ENCODE data around the gene IL1R2. TPM values are rescaled to one million over a fixed set of nuclear protein-coding genes. Genes with fewer than 3 reads are reported as not detected.

IL1R2 gene
- total and polyA plus RNA-seq, 9 of the 15 experiments (the other 6 are each of a cell fraction or from before 2014, with no cell fraction given), result 0.13 TPM; not detected in 8

GRCh38 chr2:102065675-102066252, 74.0 kb downstream of the IL1R2 start (continued):
- TF ChIP-seq KDM5B (IDR thresholded peaks at IDR 0.05; ENCODE audit: insufficient replicate concordance, low read depth, low read length) (peak; percentile 7), TEAD4 (IDR thresholded peaks at IDR 0.05; ENCODE audit: low read length) (peak; percentile 40; the same call in 1 of the 2 replicates), TEAD4 (CRISPR knock-in tag; IDR thresholded peaks at IDR 0.05; ENCODE audit: borderline replicate concordance) (no peak), GTF2B (IDR thresholded peaks at IDR 0.05; ENCODE audit: extremely low read depth, insufficient read length) (no peak), ELF1 (tag; IDR thresholded peaks at IDR 0.05) (no peak), ZNF778 (CRISPR knock-in tag; IDR thresholded peaks at IDR 0.05) (no peak), PCBP2 (IDR thresholded peaks at IDR 0.05; ENCODE audit: low read depth, low read length, poor library complexity, severe bottlenecking) (no peak), TCF3 (CRISPR knock-in tag; IDR thresholded peaks at IDR 0.05) (0 out of 2 replicates have a peak, but pooled peaks have one; percentile 17), XRCC3 (IDR thresholded peaks at IDR 0.05) (no peak), ERF (CRISPR knock-in tag; IDR thresholded peaks at IDR 0.05) (no peak), ZBTB2 (IDR thresholded peaks at IDR 0.05) (peak; percentile 58; the same call in 1 of the 2 replicates), ZNF23 (CRISPR knock-in tag; IDR thresholded peaks at IDR 0.05) (no peak), OTX1 (CRISPR knock-in tag; IDR thresholded peaks at IDR 0.05) (no peak), ZNF586 (CRISPR knock-in tag; conservative IDR thresholded peaks at IDR 0.05) (no peak), ARID3B (CRISPR knock-in tag; IDR thresholded peaks at IDR 0.05; ENCODE audit: borderline replicate concordance) (no peak), XRCC5 (IDR thresholded peaks at IDR 0.05; ENCODE audit: low read depth, low read length) (no peak), DACH1 (IDR thresholded peaks at IDR 0.05; ENCODE audit: partially characterized antibody) (peak; percentile 60), PTRF (tag; IDR thresholded peaks at IDR 0.05) (peak; percentile 10; the same call in 1 of the 2 replicates), NFATC3 (IDR thresholded peaks at IDR 0.05) (no peak), JUNB (CRISPR knock-in tag; conservative IDR thresholded peaks at IDR 0.05) (0 out of 2 replicates have a peak, but pooled peaks have one; percentile 21), HDAC8 (tag; IDR thresholded peaks at IDR 0.05) (no peak), SLC30A9 (CRISPR knock-in tag; IDR thresholded peaks at IDR 0.05) (no peak), CHD2 (IDR thresholded peaks at IDR 0.05; ENCODE audit: low read depth, low read length) (no peak), ZBTB8A (IDR thresholded peaks at IDR 0.05; ENCODE audit: partially characterized antibody) (no peak), TCF15 (CRISPR knock-in tag; IDR thresholded peaks at IDR 0.05) (no peak)

Measured in K562 (cell line).